GM21786 (cell line): ENCODE measurements around the gene ZBTB32.

Source experiments
- ATAC-seq: cut with Tn5 transposase; IDR thresholded peaks from one replicate; pipeline ENCODE4 v1.9.1; 2021; ENCODE audit not compliant: unreplicated experiment

ZBTB32 gene

DNA sequence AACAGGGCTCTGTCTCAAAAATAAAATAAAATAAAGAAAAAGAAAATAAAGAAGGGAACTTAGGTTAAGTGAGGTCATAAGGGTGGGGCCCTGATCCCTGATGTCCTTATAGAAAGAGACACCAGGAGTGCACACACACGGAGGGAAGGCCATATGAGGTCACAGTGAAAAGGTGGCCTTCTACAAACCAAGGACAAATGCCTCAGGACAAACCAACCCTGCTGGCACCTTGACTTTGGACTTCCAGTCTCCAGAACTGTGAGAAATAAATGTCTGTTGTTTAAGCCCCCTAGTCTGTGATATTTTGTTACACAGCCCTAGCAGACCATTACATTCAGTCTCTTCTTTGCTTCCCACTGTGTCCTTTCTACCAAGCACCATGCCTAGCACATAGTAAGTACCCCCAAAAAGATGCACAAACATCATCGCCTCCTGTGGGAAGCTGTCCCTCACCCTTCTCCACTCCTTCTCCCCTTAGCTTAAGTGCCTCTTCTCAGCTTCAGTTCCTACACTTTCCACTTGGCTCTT, 8.4 kb upstream of the ZBTB32 start:
- ATAC-seq = no peak

DNA sequence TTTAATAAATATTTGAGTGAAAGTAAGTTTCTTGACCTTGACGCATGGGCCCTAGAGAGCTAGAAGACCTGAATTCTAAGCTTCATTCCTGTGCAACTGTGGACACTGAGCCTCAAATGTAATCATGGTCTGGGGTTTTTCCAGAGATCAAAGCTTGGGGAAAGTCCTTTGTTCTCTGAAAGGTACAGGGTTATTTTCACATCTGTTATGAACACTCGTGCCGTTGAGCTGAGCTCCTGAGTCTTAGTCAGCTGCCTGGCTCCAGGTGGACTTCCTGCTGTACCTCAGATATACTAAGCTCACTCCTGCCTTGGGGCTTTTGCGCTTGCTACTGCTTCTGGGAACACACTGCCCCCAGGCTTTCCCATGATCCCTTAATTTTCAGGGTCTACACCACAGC, 7.5 kb upstream of the ZBTB32 start:
- no peak for ATAC-seq

DNA sequence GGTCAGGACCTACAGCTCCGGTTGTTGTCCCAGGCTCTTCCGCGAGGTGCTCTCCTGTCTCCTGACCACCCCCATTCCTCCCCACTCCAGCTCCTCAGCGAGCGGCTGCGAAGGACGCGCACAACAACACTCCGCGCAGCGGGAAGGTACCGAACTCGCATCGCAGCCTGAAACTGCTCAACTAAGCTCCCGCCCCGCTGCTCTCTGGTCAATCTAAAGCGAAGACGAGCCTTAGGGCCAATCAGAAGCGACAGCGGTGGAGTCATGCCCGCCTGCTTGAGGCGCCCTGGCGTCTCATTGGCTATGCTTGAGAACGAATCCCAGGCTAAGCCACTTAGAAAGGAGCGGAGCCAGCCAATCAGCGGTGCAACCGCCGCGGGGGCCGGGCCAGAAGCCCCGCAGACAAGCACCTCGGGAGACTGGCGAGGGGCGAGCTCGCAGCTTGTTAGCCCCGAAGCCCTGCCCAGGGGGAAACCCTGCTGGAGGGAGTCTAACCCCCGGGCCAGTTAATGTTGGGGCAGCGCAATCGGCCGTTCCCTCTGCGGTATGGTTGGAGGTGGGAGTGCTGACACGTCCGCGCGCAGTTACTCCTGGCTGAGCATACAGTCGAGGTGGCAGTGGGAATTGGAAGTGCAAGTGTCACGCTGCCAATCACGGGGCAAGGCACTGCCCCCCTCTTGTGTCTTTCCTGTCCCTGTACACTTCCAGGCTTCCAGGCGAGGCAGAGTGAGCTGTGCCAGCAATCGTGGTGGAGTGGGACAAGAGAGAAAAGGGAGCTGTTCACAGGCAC, 1.9 kb upstream of the ZBTB32 start:
- ATAC-seq = peak; percentile 91

DNA sequence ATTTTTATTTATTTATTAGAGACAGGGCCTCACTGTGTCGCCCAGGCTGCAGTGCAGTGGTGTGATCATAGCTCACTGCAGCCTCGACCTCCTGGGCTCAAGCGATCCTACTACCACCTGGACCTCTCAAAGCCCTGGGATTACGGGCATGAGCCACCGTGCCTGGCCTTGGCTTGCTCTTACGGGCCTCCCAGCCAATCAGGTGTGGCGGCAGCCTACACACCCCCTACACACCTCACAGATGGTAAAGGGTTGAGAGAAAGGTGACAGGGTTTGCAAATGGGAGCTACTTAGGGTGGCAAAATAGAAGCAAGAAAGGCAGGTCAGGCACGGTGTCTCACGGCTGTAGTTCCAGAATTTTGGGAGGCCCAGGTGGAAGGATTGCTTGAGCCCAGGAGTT, 1.0 kb upstream of the ZBTB32 start:
- ATAC-seq = no peak

DNA sequence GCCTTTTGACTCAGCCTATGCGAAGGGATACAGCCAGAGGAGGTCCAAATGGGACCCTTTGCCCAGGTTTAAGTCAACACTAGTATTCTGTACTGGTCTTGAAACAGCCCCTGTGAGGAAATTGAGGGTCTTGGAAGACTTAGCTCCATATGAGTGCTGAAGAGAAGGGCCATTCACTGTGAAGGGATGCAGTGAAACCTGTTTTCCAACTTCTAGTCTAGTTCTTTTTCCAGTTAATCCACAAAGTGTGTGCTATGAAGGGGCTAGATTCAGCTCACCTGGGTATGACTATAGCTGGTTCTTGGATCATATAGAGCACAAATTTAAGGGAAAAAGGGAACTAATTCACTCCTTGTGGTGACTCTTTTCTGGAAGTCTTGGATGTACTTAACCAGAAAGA, 4.0 kb downstream of the ZBTB32 start:
- ATAC-seq = no peak

DNA sequence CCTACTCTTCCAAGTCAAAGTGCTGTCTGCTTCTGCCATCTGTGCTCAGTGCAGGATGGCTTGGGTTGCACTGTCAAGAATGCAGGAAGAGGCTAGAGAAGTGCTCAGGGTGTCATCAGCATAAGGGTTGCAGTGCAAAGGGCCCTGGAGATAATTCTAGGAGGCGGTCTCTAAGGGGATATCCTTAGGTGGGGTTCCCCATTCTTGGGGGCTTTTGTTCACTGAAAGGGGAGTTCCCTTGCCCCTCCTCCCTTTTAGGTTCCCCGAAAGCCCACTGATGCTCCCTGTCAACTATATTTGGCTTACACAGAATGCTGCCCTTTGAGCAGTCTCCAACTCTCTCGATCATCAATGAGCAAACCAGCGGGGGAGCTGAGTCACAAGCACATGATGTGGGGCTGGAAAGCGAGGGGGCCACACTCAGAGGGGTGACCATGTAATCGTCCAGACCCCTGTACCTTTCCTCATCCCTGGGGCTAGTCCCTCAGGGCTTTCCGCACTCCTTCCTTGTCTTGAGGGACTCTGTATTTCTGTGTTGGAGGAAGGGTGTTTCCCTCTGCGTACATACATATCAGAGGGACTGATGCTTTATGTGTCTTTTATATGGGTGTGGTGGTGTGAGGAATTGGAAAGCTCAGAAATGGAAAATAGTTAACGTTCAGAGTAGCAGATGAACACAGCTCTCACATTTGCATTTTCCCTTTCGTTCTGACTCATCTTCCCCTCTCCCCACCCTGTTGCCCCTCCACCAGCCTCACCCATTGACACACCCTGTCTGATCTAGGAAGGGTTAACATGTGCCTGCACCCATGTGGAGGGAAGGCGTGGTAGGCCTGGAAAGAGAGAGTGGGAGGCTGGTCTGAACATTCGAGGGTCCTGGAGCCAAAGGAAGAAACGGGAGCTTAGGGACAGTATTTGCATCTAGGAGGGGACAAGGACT, 6.7 kb downstream of the ZBTB32 start:
- peak; percentile 41 for ATAC-seq

DNA sequence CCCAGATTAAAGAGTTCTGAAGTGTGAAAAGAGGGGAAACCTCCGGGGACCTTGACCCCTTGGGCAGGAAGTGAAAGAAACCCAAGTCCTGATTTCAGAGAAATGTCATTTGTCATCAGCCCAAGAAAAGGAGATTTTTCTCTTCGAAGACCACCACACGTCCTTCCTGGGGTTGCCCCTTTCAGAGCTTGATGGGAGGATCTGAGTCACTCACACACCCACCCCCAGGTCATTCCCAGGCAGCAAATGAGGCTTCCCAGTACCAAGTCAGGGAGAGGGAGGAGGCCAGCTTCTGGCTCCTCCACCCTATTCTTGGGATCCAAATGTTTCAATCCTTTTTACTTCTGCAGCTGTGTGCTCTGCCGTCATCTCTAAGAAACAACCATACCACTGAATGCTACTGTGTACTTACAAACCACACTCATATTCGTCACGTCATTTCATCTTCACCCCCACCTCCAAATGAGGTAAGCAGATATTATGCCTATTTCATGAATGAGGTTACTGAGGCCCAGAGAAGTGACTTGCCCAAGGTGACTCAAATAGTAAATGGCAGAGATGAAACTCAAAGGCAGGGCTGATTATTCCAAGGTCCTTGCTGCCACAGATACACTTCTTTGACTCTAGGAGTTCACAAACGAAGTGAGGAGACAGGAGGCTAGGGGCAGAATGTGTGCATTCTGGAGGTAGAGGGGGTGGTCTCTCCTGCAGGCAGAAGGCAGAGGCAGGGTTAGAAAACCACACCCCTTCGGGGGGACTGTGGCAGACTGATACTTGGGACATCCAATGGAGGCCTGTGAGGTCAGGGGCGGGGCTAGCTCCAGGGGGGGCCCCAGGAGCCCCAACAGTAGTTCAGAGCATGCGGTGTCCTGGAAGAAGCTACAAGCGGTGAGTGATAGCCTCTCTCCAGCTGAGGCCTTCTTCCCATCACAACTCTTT, 8.5 kb downstream of the ZBTB32 start:
- no peak for ATAC-seq

DNA sequence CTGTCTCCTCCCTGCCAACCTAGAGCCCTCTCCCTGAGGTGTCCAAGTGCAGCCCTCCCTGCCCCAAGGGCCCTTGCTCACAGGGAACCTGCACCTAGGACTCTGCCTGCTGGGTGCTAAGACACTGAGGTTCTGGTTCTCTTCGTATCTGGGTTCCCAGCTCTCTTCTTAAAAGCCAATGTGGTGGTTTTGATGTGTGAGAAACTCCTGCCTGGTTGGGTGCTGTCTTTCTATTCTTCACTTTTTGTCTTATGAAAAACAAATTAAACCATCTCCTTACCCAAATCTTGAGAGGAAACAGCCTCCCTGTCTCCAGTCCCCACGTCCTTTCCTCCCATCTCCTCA, 9.1 kb downstream of the ZBTB32 start:
- no peak for ATAC-seq

DNA sequence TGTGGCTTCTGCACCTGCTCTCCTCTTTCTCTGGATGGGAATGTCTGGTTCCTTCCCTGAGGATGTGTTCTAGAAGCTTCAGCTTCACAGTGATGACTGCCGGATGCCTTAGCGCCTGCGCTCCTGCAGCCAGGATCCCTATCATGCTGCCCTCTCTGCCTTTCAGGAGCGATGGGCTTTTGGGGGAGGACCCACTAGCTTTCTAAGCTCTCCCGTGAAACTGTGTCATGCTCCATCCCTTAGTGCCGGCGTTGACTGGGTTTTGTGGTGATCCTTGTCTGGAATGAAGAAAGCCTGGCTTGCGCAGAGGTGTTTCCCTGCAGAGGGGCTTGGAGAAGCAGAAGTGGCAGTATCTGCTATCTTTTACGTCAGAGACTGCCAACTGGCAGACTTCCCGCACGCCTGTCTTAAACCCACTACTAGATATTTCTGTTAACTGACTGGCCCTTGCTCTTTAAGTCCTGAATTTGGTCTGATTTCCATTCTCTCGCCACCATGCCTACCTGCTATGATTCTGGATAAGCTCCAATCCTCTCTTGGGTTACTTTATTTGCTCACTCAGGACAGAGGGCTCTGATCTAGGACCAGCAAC, 9.6 kb downstream of the ZBTB32 start:
- no peak for ATAC-seq

DNA sequence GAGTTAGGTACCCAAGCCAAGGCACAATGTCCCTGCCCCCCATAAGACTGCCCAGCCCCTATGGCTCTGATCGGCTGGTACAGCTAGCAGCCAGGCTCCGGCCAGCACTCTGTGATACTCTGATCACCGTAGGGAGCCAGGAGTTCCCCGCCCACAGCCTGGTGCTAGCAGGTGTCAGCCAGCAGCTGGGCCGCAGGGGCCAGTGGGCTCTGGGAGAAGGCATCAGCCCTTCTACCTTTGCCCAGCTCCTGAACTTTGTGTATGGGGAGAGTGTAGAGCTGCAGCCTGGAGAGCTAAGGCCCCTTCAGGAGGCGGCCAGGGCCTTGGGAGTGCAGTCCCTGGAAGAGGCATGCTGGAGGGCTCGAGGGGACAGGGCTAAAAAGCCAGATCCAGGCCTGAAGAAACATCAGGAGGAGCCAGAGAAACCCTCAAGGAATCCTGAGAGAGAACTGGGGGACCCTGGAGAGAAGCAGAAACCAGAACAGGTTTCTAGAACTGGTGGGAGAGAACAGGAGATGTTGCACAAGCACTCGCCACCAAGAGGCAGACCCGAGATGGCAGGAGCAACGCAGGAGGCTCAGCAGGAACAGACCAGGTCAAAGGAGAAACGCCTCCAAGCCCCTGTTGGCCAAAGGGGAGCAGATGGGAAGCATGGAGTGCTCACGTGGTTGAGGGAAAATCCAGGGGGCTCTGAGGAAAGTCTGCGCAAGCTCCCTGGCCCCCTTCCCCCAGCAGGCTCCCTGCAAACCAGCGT, 10.4 kb downstream of the ZBTB32 start:
- no peak for ATAC-seq

DNA sequence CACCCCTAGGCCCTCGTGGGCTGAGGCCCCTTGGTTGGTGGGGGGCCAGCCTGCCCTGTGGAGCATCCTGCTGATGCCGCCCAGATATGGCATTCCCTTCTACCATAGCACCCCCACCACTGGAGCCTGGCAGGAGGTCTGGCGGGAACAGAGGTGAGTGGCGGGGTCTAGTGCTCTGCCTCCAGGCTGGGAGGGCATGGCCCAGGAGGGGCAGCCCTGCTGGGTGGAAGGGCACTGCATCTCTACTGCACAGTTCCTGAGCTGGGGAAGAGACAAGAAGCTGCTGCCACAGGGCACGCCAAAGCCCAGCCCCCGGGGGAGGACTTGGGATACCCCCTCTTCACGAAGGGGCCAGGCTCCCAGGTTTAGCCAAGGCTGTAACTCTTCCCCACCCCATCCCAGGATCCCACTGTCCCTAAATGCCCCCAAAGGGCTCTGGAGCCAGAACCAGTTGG, 11.0 kb downstream of the ZBTB32 start:
- ATAC-seq = no peak

DNA sequence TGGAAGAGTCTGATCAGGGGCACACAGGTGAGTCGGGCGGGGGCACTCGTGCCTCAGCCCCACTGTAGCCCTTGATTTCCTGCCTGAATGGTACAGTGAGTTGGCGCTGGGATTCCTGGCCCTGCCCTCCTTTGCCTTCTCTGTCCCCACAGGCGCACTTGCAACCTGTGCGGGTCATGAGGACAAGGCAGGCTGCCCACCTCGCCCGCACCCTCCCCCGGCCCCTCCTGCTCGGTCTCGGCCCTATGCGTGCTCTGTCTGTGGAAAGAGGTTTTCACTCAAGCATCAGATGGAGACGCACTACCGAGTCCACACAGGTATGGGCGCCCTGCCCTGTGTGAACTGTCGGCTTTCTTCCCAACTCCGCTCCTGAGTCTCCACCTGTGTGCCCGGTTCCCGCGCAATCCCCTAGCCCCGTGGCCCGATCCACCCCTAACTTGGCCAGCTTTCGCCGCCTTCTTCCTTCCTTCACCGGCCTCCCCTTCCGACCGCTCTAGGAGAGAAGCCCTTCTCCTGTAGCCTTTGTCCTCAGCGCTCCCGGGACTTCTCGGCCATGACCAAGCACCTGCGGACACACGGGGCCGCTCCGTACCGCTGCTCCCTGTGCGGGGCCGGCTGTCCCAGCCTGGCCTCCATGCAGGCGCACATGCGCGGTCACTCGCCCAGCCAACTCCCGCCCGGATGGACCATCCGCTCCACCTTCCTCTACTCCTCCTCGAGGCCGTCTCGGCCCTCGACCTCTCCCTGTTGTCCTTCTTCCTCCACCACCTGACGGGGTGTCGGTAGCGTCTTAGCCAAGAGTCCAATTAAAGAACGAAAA, 11.8 kb downstream of the ZBTB32 start:
- ATAC-seq = no peak

DNA sequence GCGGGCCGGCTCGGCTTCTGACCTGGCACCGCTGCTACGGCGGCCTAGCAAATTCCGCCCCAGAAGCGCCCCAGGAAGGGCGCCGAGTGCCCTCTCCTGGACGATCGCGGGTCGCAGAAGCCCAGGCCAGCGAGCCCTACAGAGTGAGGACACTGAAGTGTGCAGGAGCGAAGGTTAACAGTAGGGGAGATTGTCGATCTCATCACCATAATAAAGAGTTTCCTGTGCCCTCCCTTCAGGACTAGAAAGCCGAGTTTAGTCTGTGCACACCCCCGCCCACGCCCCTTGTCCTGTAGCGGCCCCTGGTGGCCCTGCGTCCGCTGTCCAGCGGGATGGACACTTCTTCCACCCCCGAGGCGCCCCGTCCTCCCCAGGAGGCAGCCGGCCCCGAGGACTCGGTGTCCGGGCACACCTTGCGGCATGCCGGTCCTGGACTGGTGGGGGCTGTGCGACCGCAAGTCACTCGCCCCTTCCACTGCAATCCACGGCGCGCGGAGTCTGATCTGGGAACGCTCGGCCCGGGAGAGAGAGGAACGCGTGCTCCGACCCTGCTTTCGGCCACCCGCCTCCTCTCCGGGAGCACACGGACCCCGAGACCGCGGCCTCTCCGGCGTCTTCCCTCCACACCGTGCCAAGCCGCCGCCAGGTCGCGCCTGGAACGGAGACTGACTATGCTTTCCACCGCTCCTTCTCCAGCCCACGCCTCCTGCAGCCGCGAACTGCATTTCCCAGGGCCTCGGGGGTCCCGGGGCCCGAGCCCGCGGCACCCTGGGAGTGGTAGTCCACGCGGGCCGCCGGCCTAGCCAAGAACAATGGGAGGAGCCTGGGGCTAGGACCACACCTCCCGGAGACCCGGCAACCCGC, 12.7 kb downstream of the ZBTB32 start:
- peak; percentile 49 for ATAC-seq

DNA sequence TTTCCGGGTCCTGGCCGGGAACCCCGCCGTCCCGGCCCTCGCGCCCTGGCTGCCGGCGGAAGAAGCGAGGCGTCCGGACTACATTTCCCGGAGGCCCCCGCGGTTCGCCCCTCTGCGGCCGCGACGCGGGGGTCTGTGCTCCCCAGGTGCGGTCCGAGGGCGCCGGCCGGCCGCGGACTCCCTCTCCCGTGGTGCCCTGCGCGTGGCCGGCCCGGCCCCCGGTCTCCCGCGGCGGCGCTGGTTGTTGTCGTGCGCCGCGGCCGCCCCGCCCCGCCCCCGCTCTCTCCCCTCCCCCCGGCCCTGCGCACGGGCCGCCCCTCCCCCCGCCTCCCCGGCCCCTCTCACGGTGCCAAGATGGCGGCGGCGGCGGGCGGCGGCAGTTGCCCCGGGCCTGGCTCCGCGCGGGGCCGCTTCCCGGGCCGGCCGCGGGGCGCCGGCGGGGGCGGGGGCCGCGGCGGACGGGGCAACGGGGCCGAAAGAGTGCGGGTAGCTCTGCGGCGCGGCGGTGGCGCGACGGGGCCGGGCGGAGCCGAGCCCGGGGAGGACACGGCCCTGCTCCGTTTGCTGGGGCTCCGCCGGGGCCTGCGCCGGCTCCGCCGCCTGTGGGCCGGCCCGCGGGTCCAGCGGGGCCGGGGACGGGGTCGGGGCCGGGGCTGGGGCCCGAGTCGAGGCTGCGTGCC, 13.4 kb downstream of the ZBTB32 start, which contains the start of gene KMT2B:
TSS of gene KMT2B (plus strand) at position 339 of the 680 bp plus-strand sequence. CDS start at position 355, 16 bp downstream.
- peak; percentile 32 for ATAC-seq

DNA sequence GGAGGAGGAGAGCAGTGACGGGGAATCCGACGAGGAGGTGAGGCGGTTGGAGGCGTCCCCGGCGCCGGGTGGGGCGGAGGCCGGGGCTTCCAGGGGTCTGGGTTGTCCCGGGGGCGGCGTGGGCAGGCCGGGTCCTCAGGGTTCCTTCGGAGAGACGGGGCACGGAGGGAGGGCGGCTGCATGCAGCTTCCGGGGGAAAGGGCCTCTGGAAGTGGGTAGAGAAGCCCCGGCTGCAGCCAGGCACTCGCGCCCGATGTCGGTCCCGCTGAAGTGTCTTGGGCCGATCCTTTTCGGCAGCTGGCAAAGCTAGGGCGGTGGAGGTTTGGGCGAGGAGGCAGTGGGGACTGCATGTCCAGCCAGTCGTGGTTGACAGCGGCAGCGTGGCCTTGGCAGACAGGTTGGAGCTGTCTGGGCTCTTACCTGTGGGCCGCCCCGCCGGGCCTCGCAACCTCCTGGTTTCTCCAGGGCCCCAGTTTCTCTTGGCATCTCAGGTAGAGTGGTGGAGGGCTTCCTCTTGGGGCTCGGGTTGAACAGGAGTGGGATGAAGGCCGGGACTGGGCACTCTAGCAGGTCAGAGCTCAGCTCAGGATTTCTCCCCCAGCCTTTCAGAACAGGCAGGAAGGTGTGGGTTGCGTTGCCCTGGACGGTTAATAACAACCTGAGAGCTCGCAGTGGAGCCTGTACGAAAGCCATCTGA, 14.1 kb downstream of the ZBTB32 start:
- ATAC-seq = no peak

DNA sequence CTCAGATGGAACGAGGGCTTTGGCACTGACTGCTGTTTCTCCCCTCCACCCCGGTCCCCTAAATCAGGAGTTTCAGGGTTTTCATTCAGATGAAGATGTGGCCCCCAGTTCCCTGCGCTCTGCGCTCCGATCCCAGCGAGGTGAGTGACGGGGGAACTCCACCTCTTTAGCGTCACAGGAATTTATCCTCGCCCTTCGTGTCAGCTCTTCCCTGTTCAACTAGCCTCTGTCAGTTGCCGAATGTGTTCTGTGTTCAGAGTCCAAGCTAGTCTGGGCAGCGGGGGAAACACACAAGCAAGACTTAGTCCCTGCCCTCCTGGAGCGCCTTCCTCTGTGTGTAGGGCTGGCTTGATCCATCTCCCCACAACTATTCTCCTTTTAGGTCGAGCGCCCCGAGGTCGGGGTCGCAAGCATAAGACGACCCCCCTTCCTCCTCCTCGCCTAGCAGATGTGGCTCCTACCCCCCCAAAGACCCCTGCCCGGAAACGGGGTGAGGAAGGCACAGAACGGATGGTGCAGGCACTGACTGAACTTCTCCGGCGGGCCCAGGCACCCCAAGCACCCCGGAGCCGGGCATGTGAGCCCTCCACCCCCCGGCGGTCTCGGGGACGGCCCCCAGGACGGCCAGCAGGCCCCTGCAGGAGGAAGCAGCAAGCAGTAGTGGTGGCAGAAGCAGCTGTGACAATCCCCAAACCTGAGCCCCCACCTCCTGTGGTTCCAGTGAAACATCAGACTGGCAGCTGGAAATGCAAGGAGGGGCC, 15.2 kb downstream of the ZBTB32 start:
- ATAC-seq = no peak
